Measurements from ENCODE around the gene CDKN1A.

DNA sequence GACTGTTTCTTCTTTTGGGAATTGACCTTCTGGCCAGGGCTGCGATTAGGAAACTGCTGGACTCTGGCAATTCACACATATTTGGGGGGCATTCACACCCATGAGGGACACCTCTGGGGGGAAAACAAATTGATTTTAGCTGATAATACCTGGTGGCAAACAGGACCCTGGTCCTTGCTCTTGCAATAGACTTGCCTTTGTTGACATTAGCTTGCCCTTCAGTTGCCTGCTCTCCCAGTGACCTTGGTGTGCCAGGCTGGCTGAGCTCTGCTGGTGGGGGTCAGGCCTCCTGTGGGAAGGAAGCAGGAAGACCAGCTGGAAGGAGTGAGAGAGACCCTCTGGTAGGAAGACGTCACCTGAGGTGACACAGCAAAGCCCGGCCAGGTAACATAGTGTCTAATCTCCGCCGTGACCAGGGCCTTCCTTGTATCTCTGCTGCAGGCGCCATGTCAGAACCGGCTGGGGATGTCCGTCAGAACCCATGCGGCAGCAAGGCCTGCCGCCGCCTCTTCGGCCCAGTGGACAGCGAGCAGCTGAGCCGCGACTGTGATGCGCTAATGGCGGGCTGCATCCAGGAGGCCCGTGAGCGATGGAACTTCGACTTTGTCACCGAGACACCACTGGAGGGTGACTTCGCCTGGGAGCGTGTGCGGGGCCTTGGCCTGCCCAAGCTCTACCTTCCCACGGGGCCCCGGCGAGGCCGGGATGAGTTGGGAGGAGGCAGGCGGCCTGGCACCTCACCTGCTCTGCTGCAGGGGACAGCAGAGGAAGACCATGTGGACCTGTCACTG is 5.3 kb downstream of the CDKN1A start:
- no peak for TF ChIP-seq GATA2 (IDR thresholded peaks at IDR 0.05; ENCODE audit: low read depth, low read length)
- TF ChIP-seq GATA3 (IDR thresholded peaks at IDR 0.05; ENCODE audit: low read depth, low read length): no peak
